Transverse colon (tissue), 4 donors: ENCODE results near the gene CARMIL1. TPM values are rescaled to one million over a fixed set of nuclear protein-coding genes. Genes with fewer than 3 reads are reported as not detected.

ENCODE experiments used
- DNase-seq: peaks from one replicate; pipeline ENCODE4 v3.0.0-alpha.2; 2019
- H3K27ac ChIP-seq, 4 donors: fragments of 200-600 bp; sonication (generic); 2 replicates each; pipeline ENCODE4 v1.5.1; 2016 to 2018; ENCODE audit warnings: inconsistent platforms in 4 of 4
- H3K27me3 ChIP-seq: fragments of 200-600 bp; sonication (generic); 2 replicates; pipeline ENCODE4 v1.5.1; 2017; ENCODE audit warnings: inconsistent platforms
- H3K36me3 ChIP-seq, 4 donors: fragments of 200-600 bp; sonication (generic); 2 replicates each; pipeline ENCODE4 v1.5.1; 2017 to 2019; ENCODE audit warnings: inconsistent platforms in 4 of 4
- H3K4me1 ChIP-seq, 4 donors: fragments of 200-600 bp; sonication (generic); 2 replicates each; pipeline ENCODE4 v1.5.1; 2017 to 2020; ENCODE audit warnings: inconsistent platforms in 4 of 4
- H3K4me3 ChIP-seq, 4 donors: fragments of 200-600 bp; sonication (generic); 1 replicate in 1 of 4; 2 replicates in 3 of 4; pipeline versions ENCODE4 v1.5.1 to v1.6.1; 2017 to 2019; ENCODE audit warnings: inconsistent platforms in 4 of 4
- H3K9me3 ChIP-seq, 2 donors: fragments of 200-600 bp; sonication (generic); 2 replicates each; pipeline ENCODE4 v1.5.1; 2017 to 2019; ENCODE audit warnings: inconsistent platforms in 2 of 2
- EP300 ChIP-seq: sonication (generic); formaldehyde crosslinking; IDR thresholded peaks from one replicate; pipeline ENCODE4 v1.6.1; 2017; ENCODE audit warnings: antibody characterized with exemption, low read depth
- POLR2A ChIP-seq: fragments of 450-650 bp; IDR thresholded peaks from one replicate; pipeline ENCODE4 v1.6.1; 2016; ENCODE audit warnings: antibody characterized with exemption, mild to moderate bottlenecking, moderate library complexity
- POLR2AphosphoS5 ChIP-seq, 3 donors: sonication (generic); formaldehyde crosslinking; IDR thresholded peaks; one replicate each; pipeline ENCODE4 v1.6.1; 2016; ENCODE audit warnings: antibody characterized with exemption in 3 of 3
- WGBS, 2 donors: methylation state at CpG; one replicate each; pipeline ENCODE4 v1.1.5; 2018; ENCODE audit warnings: low coverage in 1 of 2; 5-methylcytosine and 5-hydroxymethylcytosine counted together
- in situ Hi-C, 4 donors: fragments of 200-750 bp; cut with MboI; loops; one replicate each; pipeline versions ENCODE4 v1.15.0 to v1.15.1; 2017; ENCODE audit warnings: low sequenced_read_pairs in 3 of 4, low pct_ligation_motif_present in 1 of 4, low pct_unique_long_range_greater_than_20kb in 1 of 4
- intact Hi-C: fragments of 100-400 bp; cut with DNase I; formaldehyde crosslinking; loops from one replicate; pipeline ENCODE4 v1.15.1; 2023; ENCODE audit warnings: low total_unique reads
- total RNA-seq, 4 donors: library from RNA; depleted of rRNA; stranded (reverse); fragments of >200 nt; gene quantifications; one replicate each; pipeline ENCODE4 v1.1.0, GENCODE V29; 2016
- TF ChIP-seq, protein P1 (sequence below), 5 experiments: fragments of 200-600 bp in 3 of 5; fragments of 450-650 bp in 2 of 5; sonication (generic) in 3 of 5; IDR thresholded peaks; 1 replicate in 2 of 5; 2 replicates in 3 of 5; pipeline ENCODE4 v1.5.1; 2016 to 2017; ENCODE audit warnings: antibody characterized with exemption in 5 of 5, inconsistent platforms in 3 of 5, mild to moderate bottlenecking in 2 of 5, moderate library complexity in 1 of 5

Gene CARMIL1
- total RNA-seq, 4 donors from 2014 or later: 25.1 to 93.5 (median 61.0) TPM

DNA sequence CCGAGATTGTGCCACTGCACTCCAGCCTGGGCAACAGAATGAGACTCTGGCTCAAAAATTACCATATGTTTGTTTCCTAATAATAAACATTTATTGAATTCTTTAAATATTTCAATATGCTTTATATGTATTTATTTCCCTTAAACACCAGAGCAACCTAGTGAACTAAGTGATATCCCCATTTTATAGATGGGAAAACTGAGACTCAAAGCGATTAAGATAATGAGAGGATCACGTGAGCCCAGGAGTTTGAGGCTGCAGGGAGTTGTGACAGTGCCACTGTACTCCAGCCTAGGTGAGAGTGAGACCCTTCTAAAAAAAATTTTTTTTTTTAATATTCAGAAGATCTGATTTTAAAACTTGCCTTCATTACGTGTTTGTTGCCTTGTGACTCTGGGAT is 19.4 kb upstream of the CARMIL1 start:
- intact Hi-C loops: no loop called here
- Histone ChIP-seq H3K36me3 (no peaks in the 10 kb centered on the region), H3K4me1 (no peaks in the 10 kb centered on the region), H3K27me3 (no peaks in the 10 kb centered on the region), H3K27ac (no peak overlapping the region), H3K4me3 (no peak overlapping the region), H3K9me3 (no peaks in the 10 kb centered on the region)
- in situ Hi-C loops: loop anchor here in 1 of 4 donors (25.0 kb wide), 1 partner anchor 328 kb away; no protein-coding TSS in a partner anchor
- TF ChIP-seq POLR2AphosphoS5 (IDR thresholded peaks at IDR 0.05) (no peak), POLR2A (no peak), EP300 (no peak)
- TF ChIP-seq, protein P1, sequence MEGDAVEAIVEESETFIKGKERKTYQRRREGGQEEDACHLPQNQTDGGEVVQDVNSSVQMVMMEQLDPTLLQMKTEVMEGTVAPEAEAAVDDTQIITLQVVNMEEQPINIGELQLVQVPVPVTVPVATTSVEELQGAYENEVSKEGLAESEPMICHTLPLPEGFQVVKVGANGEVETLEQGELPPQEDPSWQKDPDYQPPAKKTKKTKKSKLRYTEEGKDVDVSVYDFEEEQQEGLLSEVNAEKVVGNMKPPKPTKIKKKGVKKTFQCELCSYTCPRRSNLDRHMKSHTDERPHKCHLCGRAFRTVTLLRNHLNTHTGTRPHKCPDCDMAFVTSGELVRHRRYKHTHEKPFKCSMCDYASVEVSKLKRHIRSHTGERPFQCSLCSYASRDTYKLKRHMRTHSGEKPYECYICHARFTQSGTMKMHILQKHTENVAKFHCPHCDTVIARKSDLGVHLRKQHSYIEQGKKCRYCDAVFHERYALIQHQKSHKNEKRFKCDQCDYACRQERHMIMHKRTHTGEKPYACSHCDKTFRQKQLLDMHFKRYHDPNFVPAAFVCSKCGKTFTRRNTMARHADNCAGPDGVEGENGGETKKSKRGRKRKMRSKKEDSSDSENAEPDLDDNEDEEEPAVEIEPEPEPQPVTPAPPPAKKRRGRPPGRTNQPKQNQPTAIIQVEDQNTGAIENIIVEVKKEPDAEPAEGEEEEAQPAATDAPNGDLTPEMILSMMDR (IDR thresholded peaks at IDR 0.05): no peak
- 87 to 88% methylated on average over 4 of the region's 4 CpGs for WGBS, 2 donors
- no peak for DNase-seq

DNA sequence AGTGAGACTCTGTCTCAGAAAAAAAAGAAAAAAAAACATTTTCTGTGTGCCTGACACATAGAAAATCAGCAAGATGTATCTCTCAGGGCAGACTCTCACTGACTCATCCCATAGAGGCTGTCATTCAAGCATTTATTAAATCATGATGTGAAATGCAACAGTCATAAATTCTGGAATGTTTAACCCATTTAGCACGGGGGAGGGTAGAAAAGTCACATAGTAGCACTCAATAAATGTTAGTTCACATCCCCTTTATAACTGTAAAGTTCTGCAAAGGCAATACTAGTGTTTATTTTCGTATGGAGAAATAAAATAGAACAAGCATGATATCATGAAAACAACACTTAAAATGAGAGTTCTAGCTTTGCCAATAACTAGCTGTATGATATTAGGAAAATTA is 15.5 kb upstream of the CARMIL1 start:
- Histone ChIP-seq H3K4me3 (no peak overlapping the region), H3K27ac (no peak overlapping the region), H3K36me3 (no peaks in the 10 kb centered on the region), H3K9me3 (no peaks in the 10 kb centered on the region), H3K27me3 (no peaks in the 10 kb centered on the region), H3K4me1 (peaks cover 0 to 6% (median 0%) of the 10 kb centered on the region in 4 donors)
- in situ Hi-C loops (loop anchor here in 1 of 4 donors (25.0 kb wide), 1 partner anchor 324 kb away; no protein-coding TSS in a partner anchor), intact Hi-C loops (no loop called here)
- DNase-seq: no peak
- no peak for TF ChIP-seq EP300
- TF ChIP-seq POLR2A: no peak
- TF ChIP-seq POLR2AphosphoS5 (IDR thresholded peaks at IDR 0.05): no peak
- TF ChIP-seq, protein P1 (IDR thresholded peaks at IDR 0.05): no peak
- WGBS, 2 donors: 40 to 54% methylated on average over 2 of the region's 2 CpGs

DNA sequence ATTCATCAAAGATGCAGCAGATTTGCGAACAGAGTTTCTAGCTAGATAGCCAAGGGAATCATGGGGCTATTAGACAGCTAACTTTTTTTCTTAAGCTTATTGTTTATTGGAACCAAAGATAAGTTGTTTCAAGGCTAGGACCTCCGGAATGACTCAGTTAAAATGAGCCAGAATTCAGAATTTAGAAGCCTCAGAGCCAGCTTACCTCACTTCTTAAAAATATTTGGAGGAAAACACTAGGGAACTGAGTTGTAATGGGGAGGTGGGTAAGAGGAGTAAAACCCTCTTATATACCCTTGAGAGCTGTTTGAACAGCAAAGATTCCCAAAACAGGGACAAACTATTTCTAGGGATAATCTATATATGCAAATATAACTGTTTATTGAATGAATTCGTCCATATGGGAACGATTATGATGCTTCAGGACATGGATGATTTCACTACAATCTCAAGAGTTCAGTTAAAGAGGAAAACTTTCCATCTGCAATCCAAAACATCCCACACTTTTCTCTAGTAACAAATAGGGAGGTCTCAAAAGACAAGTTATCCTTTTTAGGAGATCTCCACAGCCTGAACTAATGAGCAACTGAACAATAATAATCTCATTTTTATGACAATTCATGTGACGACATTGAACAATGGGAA is 12.6 kb upstream of the CARMIL1 start:
- no peak overlapping the region for H3K4me3 ChIP-seq
- peaks cover 0 to 6% (median 0%) of the 10 kb centered on the region in 4 donors for H3K4me1 ChIP-seq
- no peak for TF ChIP-seq POLR2AphosphoS5 (IDR thresholded peaks at IDR 0.05)
- no peak for TF ChIP-seq EP300
- TF ChIP-seq, protein P1 (IDR thresholded peaks at IDR 0.05): no peak
- in situ Hi-C loops (loop anchor here in 1 of 4 donors (25.0 kb wide), 1 partner anchor 321 kb away; no protein-coding TSS in a partner anchor), intact Hi-C loops (no loop called here)
- DNase-seq: no peak
- WGBS, 2 donors: 65 to 69% methylated on average over 5 of the region's 5 CpGs
- no peaks in the 10 kb centered on the region for H3K9me3 ChIP-seq
- H3K27ac ChIP-seq: no peak overlapping the region
- no peaks in the 10 kb centered on the region for H3K36me3 ChIP-seq
- H3K27me3 ChIP-seq: no peaks in the 10 kb centered on the region

DNA sequence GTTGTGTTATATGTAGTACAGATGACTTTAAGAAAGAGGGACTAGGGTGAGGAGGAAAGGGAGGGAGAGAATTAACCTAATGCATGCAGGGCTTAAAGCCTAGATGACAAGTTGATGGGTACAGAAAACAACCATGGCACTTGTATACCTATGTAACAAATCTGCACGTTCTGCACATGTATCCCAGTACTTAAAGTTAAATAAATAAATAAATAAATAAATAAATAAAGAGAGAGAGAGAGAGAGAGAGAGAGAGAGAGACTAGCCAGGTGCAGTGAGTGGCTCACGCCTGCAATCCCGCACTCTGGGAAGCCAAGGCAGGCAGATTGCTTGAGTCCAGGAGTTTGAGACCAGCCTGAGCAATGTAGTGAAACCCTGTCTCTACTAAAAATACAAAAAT is 11.5 kb upstream of the CARMIL1 start:
- H3K9me3 ChIP-seq: no peaks in the 10 kb centered on the region
- no peak overlapping the region for H3K4me3 ChIP-seq
- H3K36me3 ChIP-seq: no peaks in the 10 kb centered on the region
- no peak overlapping the region for H3K27ac ChIP-seq
- in situ Hi-C loops: loop anchor here in 1 of 4 donors (25.0 kb wide), 1 partner anchor 320 kb away; no protein-coding TSS in a partner anchor
- intact Hi-C loops: no loop called here
- no peak for DNase-seq
- WGBS, 2 donors: 68 to 72% methylated on average over 3 of the region's 3 CpGs
- H3K27me3 ChIP-seq: no peaks in the 10 kb centered on the region
- H3K4me1 ChIP-seq: peaks cover 0 to 6% (median 0%) of the 10 kb centered on the region in 4 donors
- no peak for TF ChIP-seq EP300
- no peak for TF ChIP-seq POLR2A
- TF ChIP-seq, protein P1 (IDR thresholded peaks at IDR 0.05): no peak
- TF ChIP-seq POLR2AphosphoS5 (IDR thresholded peaks at IDR 0.05): no peak
